Endothelial cell (in vitro differentiated cells): ENCODE measurements around the gene ANTXR2. TPM values are rescaled to one million over a fixed set of nuclear protein-coding genes. Genes with fewer than 3 reads are reported as not detected.

Experiments used
- DNase-seq: peaks from one replicate; pipeline ENCODE4 v3.0.0; 2021; ENCODE audit warnings: low spot score
- H3K27ac Mint-ChIP-seq: one replicate; pipeline ENCODE4 v1.8.0; 2021; ENCODE audit warnings: mixed read lengths, inconsistent platforms; ENCODE audit not compliant: unreplicated experiment
- H3K27me3 Mint-ChIP-seq: one replicate; pipeline ENCODE4 v1.8.0; 2021; ENCODE audit warnings: mild to moderate bottlenecking, moderate library complexity, mixed read lengths, inconsistent platforms; ENCODE audit not compliant: unreplicated experiment
- H3K36me3 Mint-ChIP-seq: one replicate; pipeline ENCODE4 v1.8.0; 2021; ENCODE audit warnings: mild to moderate bottlenecking, low read depth, mixed read lengths, inconsistent platforms; ENCODE audit not compliant: unreplicated experiment
- H3K4me1 Mint-ChIP-seq: one replicate; pipeline ENCODE4 v1.8.0; 2021; ENCODE audit warnings: mild to moderate bottlenecking, mixed read lengths, inconsistent platforms; ENCODE audit not compliant: unreplicated experiment
- H3K4me3 Mint-ChIP-seq: one replicate; pipeline ENCODE4 v1.8.0; 2021; ENCODE audit warnings: mild to moderate bottlenecking, mixed read lengths, inconsistent platforms; ENCODE audit not compliant: unreplicated experiment
- H3K9me3 Mint-ChIP-seq: one replicate; pipeline ENCODE4 v1.8.0; 2021; ENCODE audit warnings: mixed read lengths, inconsistent platforms; ENCODE audit not compliant: unreplicated experiment
- total RNA-seq: library from RNA; stranded (reverse); fragmentation: NEBNext Ultra II Directional; extraction: Animal tissue kit (Norgen Biotek cat#: 25700); gene quantifications from one replicate; pipeline ENCODE4 v1.2.1, GENCODE V29; 2021; ENCODE audit not compliant: unreplicated experiment
- TF ChIP-seq, protein P1 (sequence below): fragments of 200-600 bp; sonication (generic); IDR thresholded peaks from one replicate; pipeline ENCODE4 v1.5.0; 2021; ENCODE audit warnings: antibody characterized with exemption; ENCODE audit not compliant: unreplicated experiment

ANTXR2 gene
- total RNA-seq, 1 donor from 2014 or later, result 176 TPM

GRCh38 chr4:79915246-79915645 lies 157.8 kb downstream of the ANTXR2 start:
- H3K4me1 Mint-ChIP-seq, result peaks cover 3% of the 10 kb centered on the region
- no peak overlapping the region for H3K4me3 Mint-ChIP-seq
- peaks cover 8% of the 10 kb centered on the region for H3K36me3 Mint-ChIP-seq
- TF ChIP-seq, protein P1, sequence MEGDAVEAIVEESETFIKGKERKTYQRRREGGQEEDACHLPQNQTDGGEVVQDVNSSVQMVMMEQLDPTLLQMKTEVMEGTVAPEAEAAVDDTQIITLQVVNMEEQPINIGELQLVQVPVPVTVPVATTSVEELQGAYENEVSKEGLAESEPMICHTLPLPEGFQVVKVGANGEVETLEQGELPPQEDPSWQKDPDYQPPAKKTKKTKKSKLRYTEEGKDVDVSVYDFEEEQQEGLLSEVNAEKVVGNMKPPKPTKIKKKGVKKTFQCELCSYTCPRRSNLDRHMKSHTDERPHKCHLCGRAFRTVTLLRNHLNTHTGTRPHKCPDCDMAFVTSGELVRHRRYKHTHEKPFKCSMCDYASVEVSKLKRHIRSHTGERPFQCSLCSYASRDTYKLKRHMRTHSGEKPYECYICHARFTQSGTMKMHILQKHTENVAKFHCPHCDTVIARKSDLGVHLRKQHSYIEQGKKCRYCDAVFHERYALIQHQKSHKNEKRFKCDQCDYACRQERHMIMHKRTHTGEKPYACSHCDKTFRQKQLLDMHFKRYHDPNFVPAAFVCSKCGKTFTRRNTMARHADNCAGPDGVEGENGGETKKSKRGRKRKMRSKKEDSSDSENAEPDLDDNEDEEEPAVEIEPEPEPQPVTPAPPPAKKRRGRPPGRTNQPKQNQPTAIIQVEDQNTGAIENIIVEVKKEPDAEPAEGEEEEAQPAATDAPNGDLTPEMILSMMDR, result no peak
- no peaks in the 10 kb centered on the region for H3K27me3 Mint-ChIP-seq
- DNase-seq, result no peak
- H3K27ac Mint-ChIP-seq, result no peak overlapping the region
- no peaks in the 10 kb centered on the region for H3K9me3 Mint-ChIP-seq

GRCh38 chr4:79913581-79913980 lies 159.4 kb downstream of the ANTXR2 start:
- H3K36me3 Mint-ChIP-seq, result peaks cover 8% of the 10 kb centered on the region
- TF ChIP-seq, protein P1, result no peak
- no peak overlapping the region for H3K27ac Mint-ChIP-seq

GRCh38 chr4:79907001-79907400 lies 166.0 kb downstream of the ANTXR2 start:
- TF ChIP-seq, protein P1, result no peak
- H3K9me3 Mint-ChIP-seq, result no peaks in the 10 kb centered on the region
- H3K27ac Mint-ChIP-seq, result no peak overlapping the region
- H3K4me3 Mint-ChIP-seq, result no peak overlapping the region
- DNase-seq, result no peak
- H3K4me1 Mint-ChIP-seq, result no peaks in the 10 kb centered on the region
- H3K36me3 Mint-ChIP-seq, result peaks cover 28% of the 10 kb centered on the region
- H3K27me3 Mint-ChIP-seq, result no peaks in the 10 kb centered on the region

More at GRCh38 chr4:79913581-79913980, 159.4 kb downstream of the ANTXR2 start:
- DNase-seq, result no peak
- Mint-ChIP-seq H3K4me3 (no peak overlapping the region), H3K9me3 (no peaks in the 10 kb centered on the region), H3K4me1 (peaks cover 3% of the 10 kb centered on the region), H3K27me3 (no peaks in the 10 kb centered on the region)

GRCh38 chr4:79906303-79906702 lies 166.7 kb downstream of the ANTXR2 start:
- H3K4me1 Mint-ChIP-seq, result no peaks in the 10 kb centered on the region
- H3K4me3 Mint-ChIP-seq, result peak overlapping the region; percentile 24
- H3K27me3 Mint-ChIP-seq, result peaks cover under 1% of the 10 kb centered on the region
- peaks cover 31% of the 10 kb centered on the region for H3K36me3 Mint-ChIP-seq
- no peak for DNase-seq
- TF ChIP-seq, protein P1, result no peak
- H3K9me3 Mint-ChIP-seq, result no peaks in the 10 kb centered on the region
- no peak overlapping the region for H3K27ac Mint-ChIP-seq

DNA sequence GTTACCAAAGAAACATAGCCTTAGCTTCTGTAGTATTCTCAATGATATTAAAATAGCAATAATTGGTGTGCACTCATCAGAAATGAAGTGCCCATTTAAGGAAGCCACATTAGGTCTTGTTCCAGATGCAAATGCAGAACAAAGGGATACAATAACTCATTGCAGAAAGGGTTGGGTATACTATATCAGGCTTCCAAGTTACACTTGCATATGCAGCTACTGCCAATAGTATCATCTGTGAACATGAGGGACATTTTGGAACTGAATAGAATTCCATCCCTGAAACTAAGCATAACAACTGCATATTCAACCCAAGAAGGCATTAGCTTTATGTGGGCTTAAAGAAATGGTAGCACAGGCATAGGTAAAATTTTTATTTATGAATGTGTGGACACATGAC lies 167.8 kb downstream of the ANTXR2 start:
- H3K36me3 Mint-ChIP-seq, result peaks cover 31% of the 10 kb centered on the region
- no peak overlapping the region for H3K27ac Mint-ChIP-seq
- TF ChIP-seq, protein P1, result no peak
- H3K27me3 Mint-ChIP-seq, result peaks cover 2% of the 10 kb centered on the region
- H3K9me3 Mint-ChIP-seq, result no peaks in the 10 kb centered on the region
- no peak for DNase-seq
- H3K4me3 Mint-ChIP-seq, result no peak overlapping the region
- H3K4me1 Mint-ChIP-seq, result no peaks in the 10 kb centered on the region
